NOMO-1 (cell line): Measurements from ENCODE around the gene BHLHE40.
A peak's percentile ranks its signal among the peaks of the same experiment; 100 is the strongest.

Experiments used
- DNase-seq, 2 experiments: peaks; one replicate each; lab custom pipeline; 2025; ENCODE audit not compliant: unreplicated experiment in 2 of 2; lab: John Stamatoyannopoulos, UW

The BHLHE40 gene

GRCh38 chr3:4996771-4997291 is 17.6 kb downstream of the BHLHE40 start:
- no peak for DNase-seq

- no peak for DNase-seq
These were observed 18.7 kb downstream of the BHLHE40 start for GRCh38 chr3:4997946-4998345.

- DNase-seq = no peak
These were observed 20.4 kb downstream of the BHLHE40 start for GRCh38 chr3:4999531-5000184.

GRCh38 chr3:5001135-5001534 is 21.9 kb downstream of the BHLHE40 start:
- no peak for DNase-seq

- no peak for DNase-seq
These were observed 22.6 kb downstream of the BHLHE40 start for GRCh38 chr3:5001805-5002173.

GRCh38 chr3:5002174-5002870 is 23.1 kb downstream of the BHLHE40 start:
- DNase-seq = no peak

- no peak for DNase-seq
These were observed 23.6 kb downstream of the BHLHE40 start for GRCh38 chr3:5002871-5003247.

GRCh38 chr3:5004319-5005152 is 25.3 kb downstream of the BHLHE40 start:
- DNase-seq = no peak

- no peak for DNase-seq
These were observed 26.1 kb downstream of the BHLHE40 start for GRCh38 chr3:5005367-5005766.

- DNase-seq = no peak
These were observed 27.5 kb downstream of the BHLHE40 start for GRCh38 chr3:5006755-5007202.

GRCh38 chr3:5007873-5008272 is 28.6 kb downstream of the BHLHE40 start:
- DNase-seq = no peak

- no peak for DNase-seq
These were observed 30.4 kb downstream of the BHLHE40 start for GRCh38 chr3:5009506-5010109.

- no peak for DNase-seq
These were observed 30.9 kb downstream of the BHLHE40 start for GRCh38 chr3:5010140-5010539.

GRCh38 chr3:5010706-5011554 is 31.7 kb downstream of the BHLHE40 start:
- DNase-seq = no peak

GRCh38 chr3:5011555-5012256 is 32.5 kb downstream of the BHLHE40 start:
- peak; percentile 47 to 60 for DNase-seq

GRCh38 chr3:5012367-5012766 is 33.1 kb downstream of the BHLHE40 start:
- DNase-seq = no peak

GRCh38 chr3:5013021-5013906 is 34.0 kb downstream of the BHLHE40 start:
- peak; percentile 56 to 74 for DNase-seq

- DNase-seq = no peak
These were observed 35.2 kb downstream of the BHLHE40 start for GRCh38 chr3:5014391-5014790.
